Measurements from ENCODE around the gene ADNP. TPM values are rescaled to one million over a fixed set of nuclear protein-coding genes. Genes with fewer than 3 reads are reported as not detected.

The ADNP gene
- total RNA-seq, 1 experiment from 2014 or later: 143 TPM

DNA sequence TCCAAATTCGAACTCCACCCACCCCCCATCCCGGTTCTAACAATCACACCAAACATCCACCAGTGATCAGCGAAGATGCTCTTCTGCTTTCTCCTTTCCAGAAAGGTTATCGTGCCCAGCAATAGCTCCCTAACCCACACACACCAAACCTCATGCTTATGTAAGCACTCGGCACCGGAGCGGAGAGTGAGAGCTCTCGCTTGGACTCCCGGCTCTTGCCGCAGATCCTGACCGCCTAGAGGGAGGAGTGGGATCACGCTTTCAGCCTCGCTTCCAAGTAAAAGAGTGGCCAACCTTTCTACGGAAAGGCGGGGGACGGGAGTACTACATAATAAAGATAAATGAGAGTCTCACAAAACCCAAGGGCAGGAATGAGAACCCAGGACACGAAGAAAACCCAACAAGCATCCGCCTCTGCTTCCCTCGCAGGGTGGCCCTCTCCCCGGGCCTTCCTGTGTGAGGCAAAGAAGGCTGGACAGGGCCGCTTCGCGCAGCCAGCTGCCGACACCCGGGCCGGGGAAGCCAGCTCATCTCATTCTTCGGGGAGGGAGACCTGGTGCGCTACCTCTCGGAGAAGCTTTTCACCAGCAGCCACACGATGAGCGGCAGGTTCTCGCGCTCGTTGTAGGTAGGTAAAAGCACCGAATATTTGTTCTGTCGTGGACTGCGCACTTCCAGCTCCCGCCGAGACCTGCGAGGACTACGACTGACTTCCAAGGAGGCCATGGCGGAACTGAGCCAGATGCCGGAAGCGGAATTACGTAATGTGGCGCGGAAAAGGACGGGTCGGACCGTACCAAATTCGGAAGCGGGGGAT lies 26.8 kb upstream of the ADNP start, which contains the start of gene DPM1:
TSS of gene DPM1 (minus strand) at position 735 of the 817 bp plus-strand sequence. CDS start at position 726, 9 bp downstream.
- Histone ChIP-seq H3T11ph (ENCODE audit: low read length) (no peak within 1 kb of the TSS), H3K79me1 (ENCODE audit: insufficient read depth, low read depth, low read length, poor library complexity, severe bottlenecking) (peaks cover 4% of the 10 kb centered on the region), H3K56ac (ENCODE audit: insufficient read length, low read depth, low read length) (no peak within 1 kb of the TSS), H3K18ac (ENCODE audit: insufficient read length, low read depth, low read length) (peak within 1 kb of the TSS; percentile 83), H4K91ac (ENCODE audit: insufficient read length, low read depth, low read length) (no peak within 1 kb of the TSS), H3K79me2 (ENCODE audit: insufficient read depth, low read length) (peaks cover 28% of the 10 kb centered on the region), H3K14ac (ENCODE audit: insufficient read depth, low read length) (peak within 1 kb of the TSS; percentile 76), H4K5ac (ENCODE audit: insufficient read length, low read depth, low read length) (no peak within 1 kb of the TSS), H2AK5ac (ENCODE audit: insufficient read length, low read length) (no peak within 1 kb of the TSS), H4K20me1 (ENCODE audit: control insufficient read depth, insufficient read depth, insufficient read length) (no peaks in the 10 kb centered on the region), H3K9ac (ENCODE audit: extremely low read depth, insufficient read length, low read length) (peak within 1 kb of the TSS; percentile 98), H3K4me1 (ENCODE audit: insufficient read depth, low read length) (peaks cover 2% of the 10 kb centered on the region; the same call in 1 of the 2 replicates), H3K27me3 (ENCODE audit: insufficient read depth, low read length) (no peaks in the 10 kb centered on the region), H3K23me2 (ENCODE audit: insufficient read length, low read depth, low read length, poor library complexity, severe bottlenecking) (peaks cover 10% of the 10 kb centered on the region), H2BK12ac (ENCODE audit: insufficient read length, low read depth, low read length) (no peak within 1 kb of the TSS), H3K4me2 (ENCODE audit: insufficient read depth, insufficient read length, low read length) (peak within 1 kb of the TSS; percentile 94), H4K8ac (replicated peaks; ENCODE audit: insufficient read length, low read depth, low read length) (no peak within 1 kb of the TSS), H2BK120ac (ENCODE audit: low read depth, low read length, poor library complexity, severe bottlenecking) (no peak within 1 kb of the TSS), H3K4ac (ENCODE audit: low read depth, low read length) (no peak within 1 kb of the TSS), H3K9me3 (ENCODE audit: control insufficient read depth, low read depth, low read length) (no peaks in the 10 kb centered on the region), H2BK15ac (ENCODE audit: low read depth, low read length) (no peak within 1 kb of the TSS), H3K23ac (ENCODE audit: insufficient read length, low read depth, low read length) (no peak within 1 kb of the TSS), H2BK20ac (ENCODE audit: low read depth, low read length, poor library complexity, severe bottlenecking) (no peak within 1 kb of the TSS), H2AFZ (ENCODE audit: low read length) (peak within 1 kb of the TSS; percentile 24), H2BK5ac (ENCODE audit: insufficient read length, low read length) (peak within 1 kb of the TSS; percentile 69), H3K27ac (ENCODE audit: insufficient read length, low read depth, low read length) (no peak within 1 kb of the TSS)
- Mint-ChIP-seq H3K27me3 (ENCODE audit: low read depth) (no peaks in the 10 kb centered on the region), H3K4me1 (peaks cover 17 to 31% of the 10 kb centered on the region in 2 experiments), H3K9me3 (no peaks in the 10 kb centered on the region; a peak in 1 of 5 replicates), H3K36me3 (ENCODE audit: insufficient read depth in 1 of 3, low read depth in 3 of 3) (peaks cover 20 to 39% (median 37%) of the 10 kb centered on the region in 3 experiments; a peak in 6 of 7 replicates), H3K27ac (peak within 1 kb of the TSS; percentile 99 to 100 (median 100)), H3K4me3 (peak within 1 kb of the TSS; percentile 88 to 95)
- WGBS (ENCODE audit: extremely low coverage, insufficient read length, low lambda C conversion rate): no CpG with 5 or more reads among the region's 52 CpGs
- peak; percentile 83 for DNase-seq
- TF ChIP-seq, protein P1, sequence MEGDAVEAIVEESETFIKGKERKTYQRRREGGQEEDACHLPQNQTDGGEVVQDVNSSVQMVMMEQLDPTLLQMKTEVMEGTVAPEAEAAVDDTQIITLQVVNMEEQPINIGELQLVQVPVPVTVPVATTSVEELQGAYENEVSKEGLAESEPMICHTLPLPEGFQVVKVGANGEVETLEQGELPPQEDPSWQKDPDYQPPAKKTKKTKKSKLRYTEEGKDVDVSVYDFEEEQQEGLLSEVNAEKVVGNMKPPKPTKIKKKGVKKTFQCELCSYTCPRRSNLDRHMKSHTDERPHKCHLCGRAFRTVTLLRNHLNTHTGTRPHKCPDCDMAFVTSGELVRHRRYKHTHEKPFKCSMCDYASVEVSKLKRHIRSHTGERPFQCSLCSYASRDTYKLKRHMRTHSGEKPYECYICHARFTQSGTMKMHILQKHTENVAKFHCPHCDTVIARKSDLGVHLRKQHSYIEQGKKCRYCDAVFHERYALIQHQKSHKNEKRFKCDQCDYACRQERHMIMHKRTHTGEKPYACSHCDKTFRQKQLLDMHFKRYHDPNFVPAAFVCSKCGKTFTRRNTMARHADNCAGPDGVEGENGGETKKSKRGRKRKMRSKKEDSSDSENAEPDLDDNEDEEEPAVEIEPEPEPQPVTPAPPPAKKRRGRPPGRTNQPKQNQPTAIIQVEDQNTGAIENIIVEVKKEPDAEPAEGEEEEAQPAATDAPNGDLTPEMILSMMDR (conservative IDR thresholded peaks at IDR 0.05): no peak
